Stimulated activated CD8-positive, alpha-beta memory T cell treated with anti-CD3 and anti-CD28 coated beads, Interleukin-4, amount 100 ng/mL, for 24 hours (primary cell): ENCODE measurements around the gene MBD3L2.
"Not testable (repeated sequence)": the region's sequence is repeated elsewhere in the genome, so short reads cannot be mapped to it uniquely, and the experiment has no call there.

Experiments used
- DNase-seq: peaks from one replicate; pipeline ENCODE4 v3.0.0-alpha.2; 2020; ENCODE audit warnings: low read depth

Gene MBD3L2

GRCh38 chr19:7049021-7049420, at the start of gene MBD3L2:
TSS of gene MBD3L2 (plus strand) at chr19:7049321. CDS start at chr19:7049374, 53 bp downstream.
- DNase-seq, result not testable (repeated sequence)

- DNase-seq, result no peak
Measured at GRCh38 chr19:6999933-7000332, 49.2 kb upstream of the MBD3L2 start.

- no peak for DNase-seq
Measured at GRCh38 chr19:7000333-7000732, 48.8 kb upstream of the MBD3L2 start.

GRCh38 chr19:7000816-7001215, 48.3 kb upstream of the MBD3L2 start:
- DNase-seq, result no peak

- DNase-seq, result no peak
Measured at GRCh38 chr19:7004313-7004931, 44.7 kb upstream of the MBD3L2 start.

GRCh38 chr19:7006135-7006704, 42.9 kb upstream of the MBD3L2 start:
- DNase-seq, result no peak

- DNase-seq, result no peak
Measured at GRCh38 chr19:7007859-7008258, 41.3 kb upstream of the MBD3L2 start.

- DNase-seq, result no peak
Measured at GRCh38 chr19:7010722-7011593, 38.2 kb upstream of the MBD3L2 start.

- no peak for DNase-seq
Measured at GRCh38 chr19:7013678-7014077, 35.4 kb upstream of the MBD3L2 start.

- DNase-seq, result no peak
Measured at GRCh38 chr19:7018828-7019227, 30.3 kb upstream of the MBD3L2 start.

GRCh38 chr19:7021331-7021730, 27.8 kb upstream of the MBD3L2 start, which contains the start of gene MBD3L2B:
TSS of gene MBD3L2B (minus strand) at chr19:7021431. CDS start at chr19:7021397, 34 bp downstream.
- DNase-seq, result not testable (repeated sequence)

- DNase-seq, result not testable (repeated sequence)
Measured at GRCh38 chr19:7028790-7029189, 20.3 kb upstream of the MBD3L2 start.

GRCh38 chr19:7030278-7030677, 18.8 kb upstream of the MBD3L2 start, which contains the start of gene MBD3L5:
TSS of gene MBD3L5 (plus strand) at chr19:7030578. CDS start at chr19:7030612, 34 bp downstream.
- not testable (repeated sequence) for DNase-seq

GRCh38 chr19:7040079-7040478, 9.0 kb upstream of the MBD3L2 start, which contains the start of gene MBD3L4:
TSS of gene MBD3L4 (minus strand) at chr19:7040179. CDS start at chr19:7040144, 35 bp downstream.
- not testable (repeated sequence) for DNase-seq

GRCh38 chr19:7041563-7041962, 7.6 kb upstream of the MBD3L2 start:
- not testable (repeated sequence) for DNase-seq

- not testable (repeated sequence) for DNase-seq
Measured at GRCh38 chr19:7051421-7051820, 2.3 kb downstream of the MBD3L2 start.

- DNase-seq, result not testable (repeated sequence)
Measured at GRCh38 chr19:7052896-7053295, 3.8 kb downstream of the MBD3L2 start.

GRCh38 chr19:7054635-7055368, 5.7 kb downstream of the MBD3L2 start:
- not testable (repeated sequence) for DNase-seq

GRCh38 chr19:7055679-7056078, 6.6 kb downstream of the MBD3L2 start:
- DNase-seq, result not testable (repeated sequence)

- DNase-seq, result not testable (repeated sequence)
Measured at GRCh38 chr19:7056371-7056770, 7.2 kb downstream of the MBD3L2 start.

- DNase-seq, result not testable (repeated sequence)
Measured at GRCh38 chr19:7058576-7058975, 9.5 kb downstream of the MBD3L2 start, which contains the start of gene MBD3L3. TSS of gene MBD3L3 (minus strand) at chr19:7058676. CDS start at chr19:7058605, 71 bp downstream.

- DNase-seq, result not testable (repeated sequence)
Measured at GRCh38 chr19:7059977-7060376, 10.9 kb downstream of the MBD3L2 start.
